ENCODE data around the gene ZNF324.
A peak's percentile ranks its signal among the peaks of the same experiment; 100 is the strongest.
"Not testable (repeated sequence)": the region's sequence is repeated elsewhere in the genome, so short reads cannot be mapped to it uniquely, and the experiment has no call there.

The ZNF324 gene

DNA sequence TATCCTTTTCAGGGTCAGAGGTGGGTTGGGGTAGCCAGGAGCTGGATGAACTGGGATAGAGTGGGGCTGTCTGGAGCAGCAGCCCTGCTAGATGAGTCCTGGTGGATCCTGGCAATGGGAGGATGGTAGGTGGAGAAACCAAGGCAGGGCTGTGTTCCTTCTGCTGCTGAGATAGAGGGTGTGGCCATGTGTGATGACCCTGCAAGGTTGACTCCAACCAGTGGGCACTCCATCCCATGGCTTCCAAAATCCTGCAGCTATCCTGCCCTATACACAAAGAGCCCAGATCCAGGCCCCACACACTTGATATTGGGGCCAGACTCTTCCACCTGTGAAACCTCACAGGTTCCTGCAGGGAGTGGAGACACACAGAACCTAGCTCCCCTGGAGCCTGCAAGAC, 6.9 kb downstream of the ZNF324 start:
- no peak for DNase-seq

GRCh38 chr19:58474291-58474996, 7.6 kb downstream of the ZNF324 start:
- no peak for DNase-seq

GRCh38 chr19:58474997-58475713, 8.3 kb downstream of the ZNF324 start:
- no peak for DNase-seq

GRCh38 chr19:58475714-58476497, 9.0 kb downstream of the ZNF324 start, which contains the start of gene ZNF446:
TSS of gene ZNF446 (plus strand) at chr19:58476352. CDS start at chr19:58477219, 867 bp downstream.
- DNase-seq = peak; percentile 93

GRCh38 chr19:58476498-58477015, 9.7 kb downstream of the ZNF324 start:
- no peak for DNase-seq

DNA sequence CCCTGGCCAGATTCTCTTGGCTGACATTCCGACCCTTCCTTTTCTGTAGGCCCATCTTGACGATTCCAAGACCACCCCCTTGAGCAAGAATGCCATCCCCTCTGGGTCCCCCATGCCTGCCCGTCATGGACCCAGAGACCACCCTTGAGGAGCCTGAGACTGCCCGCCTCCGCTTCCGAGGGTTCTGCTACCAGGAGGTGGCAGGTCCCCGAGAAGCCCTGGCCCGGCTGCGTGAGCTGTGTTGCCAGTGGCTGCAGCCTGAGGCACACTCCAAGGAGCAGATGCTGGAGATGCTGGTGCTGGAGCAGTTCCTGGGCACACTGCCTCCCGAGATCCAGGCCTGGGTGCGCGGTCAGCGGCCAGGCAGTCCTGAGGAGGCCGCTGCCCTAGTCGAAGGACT, 10.2 kb downstream of the ZNF324 start:
- no peak for DNase-seq

DNA sequence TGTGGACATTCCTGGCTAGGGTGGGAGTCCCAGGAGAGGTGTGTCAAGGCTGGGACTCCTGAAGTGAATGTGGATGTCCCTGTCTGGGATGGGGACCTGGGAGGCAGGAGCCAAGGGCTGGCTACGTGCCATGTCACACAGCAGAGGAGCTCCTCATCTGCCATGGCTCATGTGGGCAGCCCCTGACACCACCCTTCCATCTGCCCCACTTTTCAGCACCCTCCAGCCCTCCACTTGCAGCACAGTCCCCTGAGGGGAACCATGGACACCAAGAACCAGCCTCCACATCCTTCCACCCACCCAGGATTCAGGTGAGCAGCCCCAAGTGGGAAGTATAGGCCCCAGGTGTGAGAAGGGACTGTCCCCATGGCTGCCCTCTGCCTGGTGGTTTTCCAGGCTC, 11.0 kb downstream of the ZNF324 start:
- DNase-seq = no peak

DNA sequence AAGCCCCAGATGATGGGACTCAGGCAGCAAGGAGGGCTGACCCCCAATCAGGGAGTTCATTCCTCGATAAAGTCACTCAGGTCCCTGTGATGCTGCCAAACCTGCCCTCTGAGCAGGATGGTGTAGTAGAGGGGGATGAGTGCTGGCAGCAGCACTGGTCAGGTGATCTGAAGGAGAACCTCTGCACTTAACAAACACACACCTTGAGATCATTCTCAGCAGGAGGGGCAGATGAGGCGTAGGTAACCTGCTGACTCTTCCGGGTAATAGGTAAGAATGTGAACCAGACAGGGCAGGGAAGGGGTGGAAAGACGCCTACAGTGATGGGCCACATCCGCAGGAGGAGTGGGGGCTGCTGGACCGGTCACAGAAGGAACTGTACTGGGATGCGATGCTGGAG, 12.4 kb downstream of the ZNF324 start:
- no peak for DNase-seq

- DNase-seq = no peak
These were observed 13.0 kb downstream of the ZNF324 start for GRCh38 chr19:58479736-58480480.

DNA sequence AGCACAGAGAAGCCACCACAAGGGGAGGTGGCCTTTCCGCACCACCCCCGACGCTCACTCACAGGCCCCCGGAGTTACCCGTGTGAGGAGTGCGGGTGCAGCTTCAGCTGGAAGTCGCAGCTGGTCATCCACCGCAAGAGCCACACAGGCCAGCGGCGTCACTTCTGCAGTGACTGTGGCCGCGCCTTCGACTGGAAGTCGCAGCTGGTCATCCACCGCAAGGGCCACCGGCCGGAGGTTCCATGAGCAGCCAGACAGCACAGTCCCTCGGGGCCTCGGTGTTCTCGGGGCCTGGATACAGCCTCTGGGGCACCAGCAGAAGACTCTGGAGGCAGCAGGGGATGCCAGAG, 13.6 kb downstream of the ZNF324 start:
- DNase-seq = no peak

DNA sequence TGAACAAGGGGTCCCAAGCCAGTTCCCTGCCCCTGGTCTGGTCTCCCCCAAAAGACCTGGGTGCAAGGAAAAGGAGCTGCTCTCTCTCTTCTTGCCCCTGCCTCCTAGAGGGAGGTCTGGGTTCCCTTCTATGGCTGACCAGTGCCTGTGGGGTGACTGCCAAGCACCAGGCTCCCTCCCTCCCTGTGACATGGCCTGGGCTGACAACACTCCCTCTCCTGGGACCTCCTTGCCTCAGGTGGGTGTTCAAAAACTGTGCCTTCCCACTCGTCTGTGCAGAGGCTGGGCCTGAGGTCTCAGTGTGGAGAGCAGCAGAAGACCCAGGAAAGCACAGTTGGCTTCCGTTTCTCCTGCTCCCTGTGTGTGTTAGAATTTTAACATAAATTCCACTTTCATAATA, 14.0 kb downstream of the ZNF324 start:
- no peak for DNase-seq

GRCh38 chr19:58482372-58482771, 15.5 kb downstream of the ZNF324 start:
- no peak for DNase-seq

DNA sequence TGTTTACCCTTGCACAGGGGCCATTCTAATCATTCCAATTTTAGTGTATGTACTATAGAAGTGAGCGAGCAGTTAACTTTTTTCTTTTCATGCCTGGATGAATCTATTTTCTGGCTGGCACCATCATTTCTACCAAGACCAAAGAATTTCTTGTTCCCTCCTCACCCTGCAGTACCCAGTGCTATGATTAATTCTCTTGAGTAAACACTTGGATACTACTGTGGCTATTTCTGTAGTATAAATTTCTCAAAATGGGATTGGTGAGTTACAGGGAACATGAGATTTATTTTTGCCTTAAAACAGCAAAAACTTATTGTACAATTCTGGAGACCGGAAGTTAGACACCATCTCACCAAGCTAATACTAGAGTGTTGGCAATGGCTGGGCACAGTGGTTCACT, 16.9 kb downstream of the ZNF324 start:
- no peak for DNase-seq

DNA sequence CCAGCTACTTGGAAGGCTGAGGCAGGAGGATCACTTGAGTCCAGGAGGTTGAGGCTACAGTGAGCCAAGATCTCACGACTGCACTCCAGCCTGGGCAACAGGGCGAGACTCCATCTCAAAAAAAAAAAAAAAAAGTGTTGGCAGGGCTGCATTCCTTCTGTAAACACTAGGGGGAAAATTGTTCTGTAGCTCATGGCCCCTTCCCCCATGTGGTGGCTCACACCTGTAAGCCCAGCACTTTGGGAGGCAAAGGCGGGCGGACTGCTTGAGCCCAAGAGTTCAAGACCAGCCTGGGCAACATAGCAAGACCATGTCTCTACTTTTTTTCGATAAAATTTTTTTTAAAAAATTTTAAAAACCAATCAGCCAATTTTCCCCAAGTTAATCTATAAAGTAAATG, 17.5 kb downstream of the ZNF324 start:
- not testable (repeated sequence) for DNase-seq

DNA sequence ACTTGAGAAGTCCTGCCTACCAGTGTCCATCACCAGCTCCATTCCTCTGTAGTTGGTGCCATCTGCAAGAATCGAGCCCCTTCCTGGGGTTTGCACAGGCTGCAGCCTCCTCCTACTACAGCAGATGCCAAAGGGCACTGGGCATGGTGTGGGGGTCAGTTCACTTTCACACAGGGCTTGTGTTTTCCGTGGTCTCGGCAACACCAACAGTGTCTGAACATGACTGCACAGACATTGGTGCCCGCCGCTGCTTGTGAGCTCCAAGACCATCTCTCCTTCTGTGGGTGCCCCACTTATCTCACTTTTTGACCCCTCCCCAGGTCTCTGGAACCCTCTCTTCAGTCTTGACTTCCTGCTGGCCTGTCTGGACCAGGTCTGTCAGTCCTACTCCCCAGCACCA, 24.5 kb downstream of the ZNF324 start:
- no peak for DNase-seq

DNA sequence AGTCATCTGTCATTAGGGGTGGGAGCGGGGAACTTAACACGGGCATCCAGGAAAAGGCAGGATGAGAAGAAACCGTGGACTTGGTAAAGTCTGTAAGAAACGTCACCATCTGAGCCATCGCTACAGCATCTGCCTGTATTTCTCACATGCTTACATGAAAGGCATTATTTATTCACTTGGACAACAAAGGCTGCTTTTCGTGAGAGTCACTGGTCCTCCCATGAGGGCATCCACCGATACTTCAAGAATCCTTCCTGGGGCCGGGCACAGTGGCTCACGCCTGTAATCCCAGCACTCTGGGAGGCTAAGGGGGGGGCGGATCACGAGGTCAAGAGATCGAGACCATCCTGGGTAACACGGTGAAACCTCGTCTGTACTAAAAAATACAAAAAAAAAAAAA, 25.4 kb downstream of the ZNF324 start:
- no peak for DNase-seq

GRCh38 chr19:58497634-58498170, 30.8 kb downstream of the ZNF324 start:
- DNase-seq = no peak

GRCh38 chr19:58498316-58499020, 31.6 kb downstream of the ZNF324 start:
- no peak for DNase-seq

DNA sequence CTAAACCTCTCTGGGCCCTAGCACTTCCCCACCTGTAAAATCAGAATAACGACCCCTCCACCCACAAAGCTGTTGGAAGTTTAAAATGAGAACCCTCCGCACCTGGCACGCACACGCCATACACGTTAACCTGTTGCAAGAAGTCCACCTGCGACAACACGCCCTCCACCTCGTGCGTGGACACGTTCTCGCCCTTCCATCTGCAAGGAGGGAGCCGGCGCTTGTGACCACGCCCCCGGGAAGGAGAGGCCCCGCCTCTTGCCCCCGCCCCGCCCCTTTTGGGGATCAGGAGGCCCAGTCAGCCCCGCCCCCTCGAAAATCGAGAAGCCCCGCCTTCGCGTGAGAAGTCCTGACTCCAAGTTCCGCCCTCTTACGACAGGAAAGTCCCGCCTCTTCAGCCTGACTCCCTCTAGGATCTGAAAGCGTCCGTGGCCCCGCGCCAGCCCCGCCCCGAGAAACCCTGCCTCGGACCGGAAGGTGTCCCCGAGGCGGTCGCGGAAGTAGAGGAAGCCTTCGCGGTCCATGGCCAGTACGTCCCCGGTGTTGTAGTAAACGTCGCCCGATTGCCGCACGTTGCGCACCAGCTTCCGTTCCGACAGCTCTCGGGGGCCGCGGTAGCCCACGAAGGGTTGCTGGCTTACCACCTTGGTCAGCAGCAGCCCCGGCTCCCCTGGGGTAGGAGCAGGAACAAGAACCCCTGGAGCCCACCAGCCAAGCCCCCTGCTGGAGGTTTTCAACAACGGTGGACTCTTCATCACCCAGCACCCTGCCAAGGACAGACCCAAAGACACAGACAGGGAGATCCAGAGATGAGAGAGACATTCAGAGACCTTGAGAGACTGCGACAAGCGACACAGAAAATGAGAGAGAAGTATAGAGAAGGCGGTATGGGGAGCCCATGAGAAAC, 32.4 kb downstream of the ZNF324 start:
- peak; percentile 98 for DNase-seq

GRCh38 chr19:58500242-58500641, 33.4 kb downstream of the ZNF324 start:
- no peak for DNase-seq

Measured in NCI-H1694 (cell line).